IPS DF 6.9 (cell line): ENCODE data around the gene ITSN1.

Experiments
- DNase-seq: peaks from one replicate; pipeline ENCODE4 v3.0.0-alpha.2; 2013; ENCODE audit warnings: low read depth, low spot score
- H3K27ac ChIP-seq: one replicate; pipeline ENCODE4 v1.5.1; 2013; ENCODE audit warnings: low read length, control low read depth
- H3K27me3 ChIP-seq: 2 replicates; pipeline ENCODE4 v1.6.1; 2013; ENCODE audit warnings: mild to moderate bottlenecking, low read length; ENCODE audit not compliant: control insufficient read depth, insufficient read depth
- H3K36me3 ChIP-seq: 2 replicates; pipeline ENCODE4 v1.6.1; 2013; ENCODE audit warnings: low read length; ENCODE audit not compliant: control insufficient read depth, insufficient read depth
- H3K4me1 ChIP-seq: 2 replicates; pipeline ENCODE4 v1.6.1; 2013; ENCODE audit warnings: low read length; ENCODE audit not compliant: control insufficient read depth, insufficient read depth
- H3K4me3 ChIP-seq: 2 replicates; pipeline ENCODE4 v1.5.1; 2013; ENCODE audit warnings: mild to moderate bottlenecking, low read length
- H3K9me3 ChIP-seq: 2 replicates; pipeline ENCODE4 v1.6.1; 2013; ENCODE audit warnings: low read length, inconsistent platforms; ENCODE audit not compliant: control insufficient read depth, insufficient read depth
- WGBS: extraction: QIAGEN DNeasy Blood & Tissue Kit; methylation state at CpG from one replicate; pipeline ENCODE4 v1.1.7; 2013; ENCODE audit warnings: mixed read lengths, missing lambda C conversion rate; ENCODE audit not compliant: insufficient read length, insufficient coverage; 5-methylcytosine and 5-hydroxymethylcytosine counted together

Gene ITSN1

DNA sequence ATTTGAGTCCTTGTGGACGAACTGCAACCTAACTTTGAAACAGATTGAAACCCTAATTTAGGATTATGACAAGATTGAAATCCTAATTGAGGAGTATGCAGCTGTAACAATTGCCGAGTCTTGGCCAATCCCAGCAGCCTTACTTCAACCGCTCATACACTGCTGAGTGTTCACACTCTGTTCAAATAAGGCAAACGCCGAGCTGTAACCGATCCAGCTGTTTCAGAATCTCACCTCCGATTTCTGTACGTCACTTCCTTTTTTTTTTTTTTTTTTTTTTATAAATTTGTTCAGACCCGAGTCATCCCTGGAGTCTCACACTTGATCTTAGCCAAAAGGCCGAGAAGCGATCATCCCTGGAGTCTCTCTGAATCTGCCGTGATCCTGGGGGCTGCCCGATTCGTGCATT, 295.6 kb downstream of the ITSN1 start:
- DNase-seq = no peak
- no peaks in the 10 kb centered on the region for H3K4me1 ChIP-seq
- WGBS = no CpG with 5 or more reads among the region's 14 CpGs
- H3K4me3 ChIP-seq = no peak overlapping the region
- no peaks in the 10 kb centered on the region for H3K9me3 ChIP-seq
- H3K36me3 ChIP-seq = no peaks in the 10 kb centered on the region; the same call in 1 of the 2 replicates
- H3K27ac ChIP-seq = no peak overlapping the region
- no peaks in the 10 kb centered on the region for H3K27me3 ChIP-seq

DNA sequence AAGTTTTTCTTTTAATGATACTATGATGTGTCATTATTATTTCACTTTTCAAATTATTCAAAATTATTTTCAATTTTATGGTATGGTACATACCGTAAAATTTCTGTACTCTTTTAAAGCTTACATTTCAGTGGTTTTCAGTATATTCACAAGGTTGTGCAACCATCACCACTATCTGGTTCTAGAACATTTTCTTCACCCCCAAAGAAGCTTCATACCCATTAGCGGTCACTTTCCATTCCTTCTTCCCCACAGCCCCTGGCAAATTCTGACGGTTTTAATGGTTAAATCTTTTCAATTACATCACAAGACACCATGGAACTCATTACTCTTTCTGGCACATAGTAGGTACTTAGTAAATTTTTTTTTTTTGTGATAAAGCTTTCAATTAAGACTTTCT, 296.1 kb downstream of the ITSN1 start:
- no peaks in the 10 kb centered on the region for H3K27me3 ChIP-seq
- no peak overlapping the region for H3K27ac ChIP-seq
- no peak overlapping the region for H3K4me3 ChIP-seq
- WGBS = no CpG with 5 or more reads among the region's 3 CpGs
- no peaks in the 10 kb centered on the region for H3K9me3 ChIP-seq
- H3K4me1 ChIP-seq = no peaks in the 10 kb centered on the region
- no peaks in the 10 kb centered on the region; the same call in 1 of the 2 replicates for H3K36me3 ChIP-seq
- DNase-seq = no peak

DNA sequence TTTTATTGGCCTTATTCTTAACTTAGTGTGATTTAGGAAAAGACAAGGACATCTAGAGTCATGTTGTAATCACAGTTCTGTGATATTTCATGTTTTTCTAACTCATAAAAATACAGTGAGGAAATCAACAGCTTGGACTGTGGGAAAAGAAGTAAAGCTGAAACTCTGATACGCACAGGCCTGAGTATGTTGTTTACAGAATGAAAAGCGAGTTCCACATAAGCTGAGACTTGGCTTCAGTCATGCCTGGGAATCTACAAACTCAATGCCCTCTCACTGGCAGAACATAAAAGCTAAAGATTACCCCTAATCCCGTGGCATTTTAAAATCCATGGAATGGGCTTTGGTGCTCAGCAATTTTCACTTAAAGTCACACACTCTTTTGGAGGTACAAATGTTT, 296.9 kb downstream of the ITSN1 start:
- no CpG with 5 or more reads among the region's 3 CpGs for WGBS
- Histone ChIP-seq H3K27me3 (no peaks in the 10 kb centered on the region), H3K9me3 (no peaks in the 10 kb centered on the region), H3K4me3 (no peak overlapping the region), H3K4me1 (no peaks in the 10 kb centered on the region), H3K27ac (no peak overlapping the region), H3K36me3 (no peaks in the 10 kb centered on the region; the same call in 1 of the 2 replicates)
- no peak for DNase-seq

DNA sequence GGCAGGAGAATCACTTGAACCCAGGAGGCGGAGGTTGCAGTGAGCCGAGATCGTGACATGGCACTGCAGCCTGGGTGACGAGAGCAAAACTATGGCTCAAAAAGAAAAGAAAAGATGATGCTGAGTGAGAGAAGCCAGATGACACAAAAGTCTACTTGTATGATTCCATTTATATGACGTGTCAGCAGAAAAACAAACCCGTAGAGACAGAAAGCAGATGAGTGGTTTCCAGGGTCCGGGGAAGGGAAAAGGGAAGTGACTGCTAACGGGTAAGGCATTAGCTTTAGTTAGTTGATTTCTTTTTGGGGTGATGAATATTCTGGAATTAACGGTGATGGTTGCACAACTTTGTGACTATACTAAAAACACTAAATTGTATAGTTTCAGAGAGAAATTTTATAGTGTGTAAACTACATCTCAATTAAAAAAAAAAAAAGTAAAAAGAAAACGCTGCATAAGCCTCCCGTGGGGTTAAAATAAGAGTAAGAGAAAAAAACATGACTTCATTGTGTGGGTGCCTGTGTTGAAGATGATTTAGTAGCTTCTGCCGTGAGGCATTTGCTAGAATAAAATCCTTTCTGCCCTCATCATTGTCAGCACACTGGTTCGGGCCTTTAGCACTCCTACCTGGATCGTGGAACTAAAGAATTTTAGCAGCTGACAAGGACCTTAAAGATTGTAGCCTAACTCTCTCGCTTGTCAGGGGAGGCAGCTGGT, 298.0 kb downstream of the ITSN1 start:
- Histone ChIP-seq H3K27ac (no peak overlapping the region), H3K9me3 (no peaks in the 10 kb centered on the region), H3K27me3 (no peaks in the 10 kb centered on the region), H3K4me1 (no peaks in the 10 kb centered on the region), H3K4me3 (no peak overlapping the region), H3K36me3 (no peaks in the 10 kb centered on the region; the same call in 1 of the 2 replicates)
- WGBS = no CpG with 5 or more reads among the region's 15 CpGs
- no peak for DNase-seq

DNA sequence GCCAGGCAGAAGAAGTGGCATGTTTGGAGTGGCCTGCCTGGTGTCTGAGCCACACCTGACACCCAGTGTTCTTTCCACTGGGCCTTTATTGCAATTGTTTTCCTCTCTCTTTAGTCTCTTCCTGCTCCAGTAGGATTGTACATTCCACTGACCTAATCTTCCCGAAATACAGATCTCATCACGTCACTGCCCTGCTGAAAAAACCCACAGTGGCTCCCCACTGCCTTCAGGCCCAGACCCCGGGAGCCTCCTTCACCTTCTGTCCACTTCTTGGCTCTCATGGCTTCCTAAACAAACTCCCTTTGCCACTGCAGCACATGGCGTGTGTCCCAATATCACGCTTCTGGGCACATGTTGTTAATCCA, 298.6 kb downstream of the ITSN1 start:
- no peaks in the 10 kb centered on the region for H3K9me3 ChIP-seq
- no peaks in the 10 kb centered on the region; the same call in 1 of the 2 replicates for H3K36me3 ChIP-seq
- no peak overlapping the region for H3K4me3 ChIP-seq
- no peak overlapping the region for H3K27ac ChIP-seq
- H3K27me3 ChIP-seq = no peaks in the 10 kb centered on the region
- H3K4me1 ChIP-seq = no peaks in the 10 kb centered on the region
- no CpG with 5 or more reads among the region's 5 CpGs for WGBS
- DNase-seq = no peak

DNA sequence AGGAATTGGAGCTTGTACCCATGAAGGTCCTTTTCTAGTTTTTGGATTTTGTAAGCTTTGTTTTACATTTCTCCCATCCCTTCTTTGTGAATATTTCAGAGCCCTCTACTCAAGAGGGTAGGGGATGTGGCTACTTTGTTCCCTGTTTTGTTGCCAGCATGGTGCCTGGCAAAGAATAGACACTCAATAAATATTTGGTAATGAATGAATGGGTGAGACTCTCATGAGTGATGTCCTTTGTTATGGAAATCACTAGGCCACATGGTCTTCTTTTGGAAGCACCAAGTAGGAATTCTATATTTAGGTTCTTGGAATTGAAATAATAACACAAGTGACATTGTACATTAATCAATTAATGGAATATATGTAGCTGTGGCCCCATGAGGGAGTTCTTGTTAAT, 300.1 kb downstream of the ITSN1 start:
- no peak overlapping the region for H3K4me3 ChIP-seq
- no peaks in the 10 kb centered on the region; the same call in 1 of the 2 replicates for H3K4me1 ChIP-seq
- no peaks in the 10 kb centered on the region for H3K9me3 ChIP-seq
- DNase-seq = no peak
- no peak overlapping the region for H3K27ac ChIP-seq
- no peaks in the 10 kb centered on the region for H3K27me3 ChIP-seq
- H3K36me3 ChIP-seq = no peaks in the 10 kb centered on the region; the same call in 1 of the 2 replicates

DNA sequence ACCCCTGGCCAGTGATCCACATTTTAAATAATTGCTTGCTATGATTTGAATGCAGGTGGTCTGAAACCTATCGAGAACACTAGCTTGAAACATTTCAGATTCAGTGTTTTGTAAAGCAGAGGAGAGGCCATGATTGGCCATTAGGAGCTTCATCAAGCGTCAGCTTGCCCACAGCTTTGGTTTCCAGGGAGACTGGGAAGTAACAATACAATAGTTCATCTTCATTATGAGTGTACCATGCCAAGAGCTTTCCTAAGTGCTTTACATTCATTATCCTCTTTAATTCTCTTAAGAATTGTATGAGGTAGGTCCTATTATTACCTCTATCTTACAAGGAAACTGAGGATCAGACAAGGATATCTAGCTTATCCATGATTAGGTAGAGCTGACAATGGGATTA, 301.0 kb downstream of the ITSN1 start:
- Histone ChIP-seq H3K4me1 (peaks cover under 1% of the 10 kb centered on the region; the same call in 1 of the 2 replicates), H3K36me3 (no peaks in the 10 kb centered on the region; the same call in 1 of the 2 replicates), H3K27me3 (no peaks in the 10 kb centered on the region), H3K9me3 (no peaks in the 10 kb centered on the region), H3K4me3 (no peak overlapping the region), H3K27ac (no peak overlapping the region)
- DNase-seq = no peak
- WGBS = no CpG with 5 or more reads among the region's 2 CpGs

DNA sequence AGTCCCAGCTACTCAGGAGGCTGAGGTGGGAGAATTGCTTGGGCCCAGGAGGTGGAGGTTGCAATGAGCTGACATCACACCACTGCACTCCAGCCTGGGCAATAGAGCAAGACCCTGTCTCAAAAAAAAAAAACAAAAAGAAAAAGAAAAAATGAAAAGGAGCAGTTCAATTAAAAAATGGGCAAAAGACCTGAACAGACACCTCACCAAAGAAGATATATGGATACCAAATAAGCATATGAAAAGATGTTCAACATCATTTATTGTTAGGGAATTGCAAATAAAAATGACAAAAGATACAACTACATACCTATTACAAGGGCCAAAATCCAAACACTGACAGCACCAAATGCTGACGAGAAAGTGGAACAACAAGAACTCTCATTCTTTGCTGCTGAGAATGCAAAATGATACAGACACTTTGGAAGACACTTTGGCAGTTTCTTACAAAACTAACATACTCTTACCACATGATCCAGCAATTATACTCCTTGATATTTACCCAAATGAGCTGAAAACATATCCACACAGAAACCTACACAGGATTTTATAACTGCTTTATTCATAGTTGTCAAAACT, 302.0 kb downstream of the ITSN1 start:
- Histone ChIP-seq H3K27ac (no peak overlapping the region), H3K36me3 (no peaks in the 10 kb centered on the region; the same call in 1 of the 2 replicates), H3K27me3 (no peaks in the 10 kb centered on the region), H3K9me3 (no peaks in the 10 kb centered on the region), H3K4me3 (no peak overlapping the region), H3K4me1 (peaks cover 8% of the 10 kb centered on the region; the same call in 1 of the 2 replicates)
- no CpG with 5 or more reads among the region's 1 CpG for WGBS
- no peak for DNase-seq

DNA sequence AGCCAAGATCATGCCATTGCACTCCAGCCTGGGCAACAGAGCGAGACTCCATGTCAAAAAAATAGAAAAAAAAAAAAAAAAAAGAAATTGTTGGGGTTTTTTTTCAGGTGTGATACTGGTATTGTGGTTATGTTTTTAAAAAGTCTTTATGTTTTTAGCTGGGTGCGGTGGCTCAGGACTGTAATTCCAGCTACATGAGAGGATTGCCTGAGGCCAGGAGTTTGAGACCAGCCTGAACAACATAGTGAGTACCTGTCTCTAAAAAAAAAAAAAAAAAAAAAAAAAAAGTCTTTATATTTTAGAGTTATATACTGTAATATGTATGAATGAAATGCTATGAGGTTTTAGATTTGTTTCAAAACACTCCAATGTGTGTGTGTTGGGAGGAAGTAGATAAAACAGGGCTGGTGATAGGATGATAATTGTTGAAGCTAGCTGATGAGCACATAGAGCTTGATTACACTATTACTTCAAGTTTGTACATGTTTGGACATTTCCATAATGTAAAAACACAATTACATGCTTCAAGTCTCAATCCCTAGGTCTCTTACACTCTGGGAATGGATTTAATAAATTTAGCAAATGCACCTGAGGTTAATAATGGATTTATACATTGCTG, 303.5 kb downstream of the ITSN1 start:
- WGBS = no CpG with 5 or more reads among the region's 2 CpGs
- no peak for DNase-seq
- Histone ChIP-seq H3K27ac (no peak overlapping the region), H3K36me3 (no peaks in the 10 kb centered on the region), H3K4me3 (no peak overlapping the region), H3K27me3 (no peaks in the 10 kb centered on the region), H3K4me1 (peaks cover 8% of the 10 kb centered on the region; the same call in 1 of the 2 replicates), H3K9me3 (no peaks in the 10 kb centered on the region)

DNA sequence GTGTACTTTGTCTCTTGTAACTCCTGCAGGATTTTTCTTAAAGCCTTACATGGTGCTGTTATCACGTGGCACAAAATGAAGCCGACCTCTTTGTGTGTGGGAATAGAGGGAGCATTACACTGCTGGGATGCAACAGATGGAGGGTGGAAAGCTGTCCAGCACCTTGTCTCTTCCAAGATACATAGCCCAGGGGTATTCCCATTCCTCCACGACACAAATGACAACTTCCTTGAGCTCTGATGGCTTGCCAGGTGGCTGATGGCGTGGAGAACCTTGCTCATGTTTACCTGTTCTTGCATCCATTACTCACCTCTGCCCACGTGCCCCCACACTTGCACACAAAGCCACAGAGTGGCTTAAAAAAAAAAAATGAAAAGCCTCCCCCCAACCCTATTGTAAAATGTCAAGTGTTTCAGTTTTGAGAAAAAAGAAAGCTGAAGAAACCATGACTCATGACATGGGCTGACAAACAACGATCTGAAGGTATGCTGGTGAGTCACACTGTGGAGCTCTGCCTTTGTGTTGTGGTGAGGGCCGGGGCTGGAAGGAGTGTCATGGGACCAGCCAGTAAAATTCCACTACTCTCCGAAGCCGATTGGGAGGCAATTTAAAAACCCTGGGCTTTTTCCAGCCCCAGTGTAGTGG, 305.3 kb downstream of the ITSN1 start:
- peak; percentile 64 for DNase-seq
- peaks cover 8% of the 10 kb centered on the region; the same call in 1 of the 2 replicates for H3K4me1 ChIP-seq
- no peaks in the 10 kb centered on the region for H3K9me3 ChIP-seq
- H3K27ac ChIP-seq = peak overlapping the region; percentile 10
- no CpG with 5 or more reads among the region's 9 CpGs for WGBS
- no peaks in the 10 kb centered on the region for H3K36me3 ChIP-seq
- H3K4me3 ChIP-seq = no peak overlapping the region
- H3K27me3 ChIP-seq = no peaks in the 10 kb centered on the region
